Upper lobe of left lung (tissue), 4 donors: ENCODE results near the gene AP2S1.
A peak's percentile ranks its signal among the peaks of the same experiment; 100 is the strongest.

Experiments used
- CTCF ChIP-seq, 6 experiments: fragments of 450-650 bp in 4 of 6; fragments of 200-600 bp in 2 of 6; sonication (generic) in 2 of 6; IDR thresholded peaks; one replicate each; pipeline ENCODE4 v1.5.1; 2016 to 2019; ENCODE audit warnings: antibody characterized with exemption in 6 of 6
- EP300 ChIP-seq, 4 donors: sonication (generic); formaldehyde crosslinking; IDR thresholded peaks; one replicate each; pipeline ENCODE4 v1.5.1; 2017; ENCODE audit warnings: antibody characterized with exemption in 4 of 4, control low read depth in 2 of 4
- POLR2A ChIP-seq, 4 donors: fragments of 450-650 bp; IDR thresholded peaks; one replicate each; pipeline ENCODE4 v1.5.1; 2016 to 2017; ENCODE audit warnings: antibody characterized with exemption in 4 of 4, mild to moderate bottlenecking in 2 of 4

GRCh38 chr19:46860125-46860845, 9.6 kb upstream of the AP2S1 start:
- TF ChIP-seq POLR2A (IDR thresholded peaks at IDR 0.05) (peak in 3 of 4 donors; percentile 75 to 80 (median 78)), CTCF (IDR thresholded peaks at IDR 0.05) (peak in 4 of 6 experiments; percentile 12 to 39 (median 20)), EP300 (IDR thresholded peaks at IDR 0.05) (no peak)
